GM13977 (cell line): ENCODE measurements around the gene ARL4D.

Experiments
- DNase-seq: peaks from one replicate; pipeline ENCODE4 v3.0.0; 2012; ENCODE audit warnings: low spot score
- in situ Hi-C: fragments of 300-500 bp; cut with MboI; formaldehyde crosslinking; loops from one replicate; pipeline ENCODE4 v1.12.0; 2022; ENCODE audit warnings: low sequenced_read_pairs, low pct_unique_long_range_greater_than_20kb, mixed read lengths, inconsistent platforms; ENCODE audit not compliant: unreplicated experiment
- TF ChIP-seq, protein P1 (sequence below): IDR thresholded peaks from 2 replicates; pipeline ENCODE4 v1.5.1; 2012; ENCODE audit warnings: mild to moderate bottlenecking, control low read depth; ENCODE audit not compliant: insufficient read depth; ENCODE audit errors: extremely low read depth, missing control alignments

The ARL4D gene

DNA sequence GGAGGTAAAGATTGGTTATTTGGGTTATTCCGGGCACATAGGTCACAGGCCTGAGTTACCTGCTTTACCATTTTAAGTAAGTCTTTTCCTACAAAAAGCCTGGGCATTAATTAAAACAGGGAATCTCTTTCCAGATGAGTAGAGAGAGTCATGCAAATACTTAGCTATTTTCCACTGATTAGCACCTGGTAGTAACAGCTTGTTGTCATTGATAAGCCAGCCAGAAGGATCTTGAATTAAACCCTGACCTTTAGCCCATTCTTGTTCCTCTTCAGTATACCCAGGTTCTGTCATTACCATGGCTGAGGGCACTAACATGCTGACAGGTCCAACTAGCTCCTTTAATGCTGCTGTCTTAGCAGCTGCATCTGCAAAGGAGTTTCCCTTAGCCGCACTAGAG is 44.4 kb upstream of the ARL4D start:
- TF ChIP-seq, protein P1, sequence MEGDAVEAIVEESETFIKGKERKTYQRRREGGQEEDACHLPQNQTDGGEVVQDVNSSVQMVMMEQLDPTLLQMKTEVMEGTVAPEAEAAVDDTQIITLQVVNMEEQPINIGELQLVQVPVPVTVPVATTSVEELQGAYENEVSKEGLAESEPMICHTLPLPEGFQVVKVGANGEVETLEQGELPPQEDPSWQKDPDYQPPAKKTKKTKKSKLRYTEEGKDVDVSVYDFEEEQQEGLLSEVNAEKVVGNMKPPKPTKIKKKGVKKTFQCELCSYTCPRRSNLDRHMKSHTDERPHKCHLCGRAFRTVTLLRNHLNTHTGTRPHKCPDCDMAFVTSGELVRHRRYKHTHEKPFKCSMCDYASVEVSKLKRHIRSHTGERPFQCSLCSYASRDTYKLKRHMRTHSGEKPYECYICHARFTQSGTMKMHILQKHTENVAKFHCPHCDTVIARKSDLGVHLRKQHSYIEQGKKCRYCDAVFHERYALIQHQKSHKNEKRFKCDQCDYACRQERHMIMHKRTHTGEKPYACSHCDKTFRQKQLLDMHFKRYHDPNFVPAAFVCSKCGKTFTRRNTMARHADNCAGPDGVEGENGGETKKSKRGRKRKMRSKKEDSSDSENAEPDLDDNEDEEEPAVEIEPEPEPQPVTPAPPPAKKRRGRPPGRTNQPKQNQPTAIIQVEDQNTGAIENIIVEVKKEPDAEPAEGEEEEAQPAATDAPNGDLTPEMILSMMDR, result no peak
- in situ Hi-C loops, result no loop called here
- DNase-seq, result no peak

DNA sequence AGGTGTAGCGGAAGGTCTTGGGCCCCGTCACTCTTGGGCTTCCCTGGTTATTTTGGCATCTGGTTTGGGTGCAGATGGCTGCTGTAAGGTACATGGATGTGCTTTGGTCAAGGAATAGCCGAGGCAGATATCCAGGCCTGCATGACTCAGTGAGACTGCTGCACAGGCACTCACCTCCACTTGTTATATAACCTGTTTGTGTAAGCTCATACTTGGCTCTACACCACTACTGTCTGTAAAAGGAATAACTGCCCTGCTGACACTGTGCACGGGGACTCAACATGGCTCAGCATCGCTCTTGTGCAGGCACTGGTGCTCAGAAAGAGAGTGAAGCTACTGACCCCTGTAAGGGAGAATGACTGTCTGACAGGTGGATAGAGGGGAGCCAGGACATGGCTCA is 42.3 kb upstream of the ARL4D start:
- no peak for DNase-seq
- in situ Hi-C loops, result no loop called here
- TF ChIP-seq, protein P1, result no peak

DNA sequence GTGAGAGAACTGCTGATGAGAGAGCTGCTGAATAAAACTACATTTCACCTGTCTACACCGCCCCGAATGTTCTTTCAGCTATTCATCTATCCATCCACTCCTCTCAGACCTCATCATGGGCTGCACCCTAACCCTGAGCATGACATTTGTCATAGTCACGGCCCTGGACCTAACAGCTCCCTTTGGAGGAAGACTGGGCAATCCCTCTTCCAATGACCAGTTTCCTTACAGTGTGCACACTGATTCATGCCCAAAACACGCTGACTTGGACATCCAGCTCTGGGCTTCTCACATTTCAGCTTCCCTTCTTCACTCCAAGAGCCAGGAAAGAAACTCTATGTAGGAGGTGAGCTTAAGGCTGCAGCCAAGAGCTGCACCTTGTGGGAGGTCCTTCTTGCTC is 41.8 kb upstream of the ARL4D start:
- TF ChIP-seq, protein P1, result no peak
- no peak for DNase-seq
- in situ Hi-C loops, result no loop called here

DNA sequence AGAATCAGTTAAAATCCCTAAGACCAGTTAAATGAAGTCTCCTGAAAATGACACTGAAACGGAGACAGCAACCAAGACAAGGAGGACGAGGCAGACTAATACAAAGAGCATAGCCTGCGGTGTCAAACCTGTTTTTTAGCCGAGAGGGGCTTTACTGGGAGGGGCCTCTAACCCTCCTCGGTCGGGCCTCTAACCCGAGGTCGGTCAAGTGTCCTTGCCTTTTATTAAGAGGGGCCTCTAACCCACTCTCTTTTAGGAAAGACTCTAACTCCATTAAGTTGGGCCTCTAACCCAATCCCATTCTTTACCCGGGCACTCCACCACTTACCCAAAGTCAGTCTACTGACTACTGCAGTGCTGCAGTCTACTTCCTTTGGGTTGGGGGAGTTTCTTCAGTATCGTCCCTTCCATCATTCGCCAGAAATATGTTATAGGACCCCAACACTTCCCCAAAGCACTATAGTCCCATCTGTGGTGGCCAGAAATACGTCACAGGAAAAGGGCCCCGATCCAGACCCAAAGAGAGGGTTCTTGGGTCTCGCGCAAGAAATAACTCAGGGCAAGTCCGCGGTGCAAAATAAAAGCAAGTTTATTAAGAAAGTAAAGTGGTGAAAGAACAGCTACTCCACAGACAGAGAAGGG is 39.2 kb upstream of the ARL4D start:
- no peak for DNase-seq
- TF ChIP-seq, protein P1, result no peak
- in situ Hi-C loops, result no loop called here

DNA sequence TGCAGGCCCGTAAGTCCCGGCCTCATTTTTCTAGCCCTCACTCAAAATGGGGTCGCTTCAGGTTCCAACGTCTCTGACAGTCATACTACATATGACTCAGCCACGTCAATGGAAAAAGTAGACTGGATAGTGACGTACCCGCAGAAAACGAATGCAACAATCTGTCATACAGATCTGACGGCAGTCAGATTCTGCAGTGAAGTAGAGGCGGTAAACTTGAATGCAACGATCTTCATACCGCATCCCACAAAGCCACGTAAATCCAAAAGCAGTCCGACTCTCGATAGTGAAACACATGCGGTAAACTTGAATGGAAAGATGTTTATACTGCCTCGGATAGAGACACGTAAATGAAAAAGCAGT is 38.4 kb upstream of the ARL4D start:
- peak; percentile 54 for DNase-seq
- TF ChIP-seq, protein P1, result no peak
- in situ Hi-C loops, result no loop called here

DNA sequence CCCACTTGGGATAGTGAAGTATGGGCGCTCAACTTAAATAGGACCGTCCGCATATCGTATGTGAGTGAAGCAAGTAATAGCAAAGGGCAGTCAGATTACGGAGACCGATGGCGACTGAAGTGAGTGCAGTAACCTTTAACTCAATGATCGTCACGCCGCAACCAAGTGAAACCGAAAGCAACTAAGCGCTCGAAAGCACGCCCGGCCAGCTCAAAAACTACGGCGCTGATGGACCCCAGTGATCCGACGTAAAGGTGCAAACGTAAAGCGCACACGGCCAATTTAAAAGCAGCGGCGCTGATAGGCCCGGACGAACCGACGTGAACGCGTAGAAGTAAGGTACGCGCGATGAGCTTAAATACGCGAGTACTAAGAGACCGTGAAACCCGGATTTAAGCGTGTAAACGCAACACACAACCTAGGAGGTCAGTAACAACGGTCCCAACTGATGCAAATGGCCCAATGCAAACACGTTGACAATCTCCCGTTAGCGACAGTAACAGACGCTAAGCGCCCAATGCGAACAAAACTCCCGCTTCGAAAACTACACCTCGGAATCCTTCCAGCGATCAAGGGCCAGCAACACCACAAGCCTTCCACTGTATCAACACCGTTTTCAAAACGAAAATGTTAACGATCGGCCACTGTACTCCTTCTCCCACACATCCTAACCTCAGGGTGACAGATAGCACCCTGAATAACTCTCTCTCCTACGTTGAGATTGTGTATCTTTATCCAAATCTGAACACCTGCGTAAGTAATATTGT is 37.9 kb upstream of the ARL4D start:
- TF ChIP-seq, protein P1, result no peak
- in situ Hi-C loops, result no loop called here
- DNase-seq, result peak; percentile 85
